Vagina (tissue), 2 donors: ENCODE results near the gene PXDN. TPM values are rescaled to one million over a fixed set of nuclear protein-coding genes. Genes with fewer than 3 reads are reported as not detected.
A peak's percentile ranks its signal among the peaks of the same experiment; 100 is the strongest.

Source experiments
- DNase-seq, 2 donors: peaks; one replicate each; pipeline ENCODE4 v3.0.0-alpha.2; 2017; ENCODE audit errors: extremely low spot score in 2 of 2
- H3K27ac ChIP-seq: fragments of 200-600 bp; sonication (generic); one replicate; pipeline ENCODE4 v1.5.1; 2019
- H3K27me3 ChIP-seq: fragments of 200-600 bp; sonication (generic); one replicate; pipeline ENCODE4 v1.5.1; 2019
- H3K36me3 ChIP-seq, 2 donors: fragments of 200-600 bp; sonication (generic); one replicate each; pipeline ENCODE4 v1.5.1; 2017 to 2019
- H3K4me1 ChIP-seq: fragments of 200-600 bp; sonication (generic); one replicate; pipeline ENCODE4 v1.5.1; 2019
- H3K4me3 ChIP-seq, 2 donors: fragments of 200-600 bp; sonication (generic); 1 replicate in 1 of 2; 2 replicates in 1 of 2; pipeline ENCODE4 v1.5.1; 2016 to 2019
- H3K9me3 ChIP-seq: fragments of 200-600 bp; sonication (generic); one replicate; pipeline ENCODE4 v1.5.1; 2019
- CTCF ChIP-seq, 3 experiments: fragments of 450-650 bp in 2 of 3; fragments of 200-600 bp in 1 of 3; sonication (generic) in 1 of 3; IDR thresholded peaks; one replicate each; pipeline ENCODE4 v1.5.1; 2017 to 2019; ENCODE audit warnings: antibody characterized with exemption in 3 of 3, mild to moderate bottlenecking in 2 of 3, moderate library complexity in 2 of 3
- POLR2A ChIP-seq, 2 donors: fragments of 450-650 bp; IDR thresholded peaks; one replicate each; pipeline ENCODE4 v1.6.1; 2017; ENCODE audit warnings: antibody characterized with exemption in 2 of 2, mild to moderate bottlenecking in 2 of 2, moderate library complexity in 2 of 2
- POLR2AphosphoS5 ChIP-seq, 2 donors: sonication (generic); formaldehyde crosslinking; IDR thresholded peaks; one replicate each; pipeline ENCODE4 v1.9.0; 2017; ENCODE audit warnings: antibody characterized with exemption in 2 of 2, mild to moderate bottlenecking in 2 of 2, low read depth in 1 of 2; ENCODE audit not compliant: insufficient read depth in 1 of 2
- intact Hi-C: fragments of 100-400 bp; cut with DNase I; formaldehyde crosslinking; loops from one replicate; pipeline ENCODE4 v1.15.1; 2023
- total RNA-seq: library from RNA; depleted of rRNA; stranded (reverse); fragments of >200 nt; gene quantifications from one replicate; pipeline ENCODE4 v1.2.3, GENCODE V29; 2016

The PXDN gene
- total RNA-seq, 1 donor from 2014 or later, result 33.6 TPM

- H3K4me3 ChIP-seq, result no peak overlapping the region
- H3K9me3 ChIP-seq, result no peaks in the 10 kb centered on the region
- TF ChIP-seq CTCF (IDR thresholded peaks at IDR 0.05) (no peak), POLR2AphosphoS5 (IDR thresholded peaks at IDR 0.05; ENCODE audit: insufficient read depth in 1 of 2, low read depth in 1 of 2) (no peak), POLR2A (IDR thresholded peaks at IDR 0.05) (no peak)
- DNase-seq, result no peak
- H3K27me3 ChIP-seq, result no peaks in the 10 kb centered on the region
- no peaks in the 10 kb centered on the region for H3K36me3 ChIP-seq
- no peak overlapping the region for H3K27ac ChIP-seq
- H3K4me1 ChIP-seq, result peaks cover 9% of the 10 kb centered on the region
- intact Hi-C loops, result no loop called here
Observed at GRCh38 chr2:1607236-1607920, 136.9 kb downstream of the PXDN start.

GRCh38 chr2:1606421-1607235 lies 137.7 kb downstream of the PXDN start:
- Histone ChIP-seq H3K4me1 (peaks cover 15% of the 10 kb centered on the region), H3K9me3 (no peaks in the 10 kb centered on the region), H3K4me3 (no peak overlapping the region), H3K27ac (no peak overlapping the region), H3K36me3 (no peaks in the 10 kb centered on the region), H3K27me3 (no peaks in the 10 kb centered on the region)
- intact Hi-C loops, result no loop called here
- TF ChIP-seq CTCF (IDR thresholded peaks at IDR 0.05) (no peak), POLR2A (IDR thresholded peaks at IDR 0.05) (no peak), POLR2AphosphoS5 (IDR thresholded peaks at IDR 0.05; ENCODE audit: insufficient read depth in 1 of 2, low read depth in 1 of 2) (no peak)
- DNase-seq, result no peak

- no peak overlapping the region for H3K27ac ChIP-seq
- no peaks in the 10 kb centered on the region for H3K9me3 ChIP-seq
- H3K27me3 ChIP-seq, result no peaks in the 10 kb centered on the region
- no peak for DNase-seq
- intact Hi-C loops, result no loop called here
- no peak overlapping the region for H3K4me3 ChIP-seq
- peaks cover 18% of the 10 kb centered on the region for H3K4me1 ChIP-seq
- H3K36me3 ChIP-seq, result no peaks in the 10 kb centered on the region
- TF ChIP-seq CTCF (IDR thresholded peaks at IDR 0.05) (no peak), POLR2A (IDR thresholded peaks at IDR 0.05) (no peak), POLR2AphosphoS5 (IDR thresholded peaks at IDR 0.05; ENCODE audit: insufficient read depth in 1 of 2, low read depth in 1 of 2) (no peak)
Observed at GRCh38 chr2:1606046-1606400, 138.3 kb downstream of the PXDN start.

- Histone ChIP-seq H3K9me3 (no peaks in the 10 kb centered on the region), H3K4me3 (no peak overlapping the region), H3K4me1 (peaks cover 24% of the 10 kb centered on the region), H3K27ac (peak overlapping the region; percentile 4), H3K27me3 (no peaks in the 10 kb centered on the region), H3K36me3 (no peaks in the 10 kb centered on the region)
- DNase-seq, result no peak
- TF ChIP-seq POLR2A (IDR thresholded peaks at IDR 0.05) (no peak), POLR2AphosphoS5 (IDR thresholded peaks at IDR 0.05; ENCODE audit: insufficient read depth in 1 of 2, low read depth in 1 of 2) (peak in 1 of 2 donors; percentile 21), CTCF (IDR thresholded peaks at IDR 0.05) (no peak)
- intact Hi-C loops, result no loop called here
Observed at GRCh38 chr2:1605102-1606045, 138.9 kb downstream of the PXDN start.
